Activated CD4-positive, CD25-positive, alpha-beta regulatory T cell treated with anti-CD3 and anti-CD28 coated beads, Interleukin-2, amount 50 U/mL, for 24 hours (primary cell): Measurements from ENCODE around the gene NME7.

Experiments
- ATAC-seq, 2 donors: fragments of 150-1000 bp; cut with Tn5 transposase; one replicate each; pipeline ENCODE4 v1.10.0; 2021; ENCODE audit warnings: mild to moderate bottlenecking in 1 of 2, moderate library complexity in 1 of 2

NME7 gene

GRCh38 chr1:169105087-169105433 lies 262.5 kb downstream of the NME7 start:
- ATAC-seq: no peak

DNA sequence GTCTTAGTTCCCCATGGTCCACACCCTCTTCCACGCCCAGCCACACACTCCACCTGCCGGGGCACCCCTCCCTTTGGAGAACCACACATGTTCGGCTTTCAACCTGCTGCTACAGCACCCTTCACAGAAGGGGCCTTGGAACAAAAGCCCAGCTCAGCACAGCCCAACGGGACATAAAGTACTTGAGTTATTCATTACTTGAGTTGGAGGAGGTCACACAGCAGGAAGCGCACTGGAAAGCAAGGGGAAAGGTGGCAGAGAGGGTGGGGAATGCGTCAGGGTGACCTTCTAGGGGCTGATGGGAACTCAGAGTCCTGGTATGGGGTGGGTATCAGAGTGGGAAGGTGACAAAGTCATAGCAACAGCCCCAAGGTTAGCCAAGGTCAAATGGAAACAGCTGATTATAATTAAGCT lies 264.1 kb downstream of the NME7 start:
- no peak for ATAC-seq

DNA sequence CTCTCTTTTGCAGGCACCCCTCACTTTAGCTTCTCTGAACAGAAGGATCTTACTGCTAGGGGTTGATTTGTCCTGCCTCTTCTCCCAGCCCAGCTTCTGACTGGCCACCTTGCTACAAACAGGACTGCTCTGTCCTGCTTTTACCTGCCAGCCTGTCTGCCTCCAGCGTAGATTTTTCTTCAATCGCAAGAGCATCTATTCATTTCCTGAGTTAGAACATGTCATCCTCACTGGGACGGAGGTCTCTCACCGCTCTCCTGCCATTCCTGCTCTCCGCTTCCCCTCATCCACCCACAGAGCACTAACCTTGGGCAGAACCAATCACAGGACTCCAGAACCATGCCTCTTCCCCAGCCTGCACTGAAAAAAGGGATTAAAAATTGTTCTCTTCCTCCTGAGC lies 264.6 kb downstream of the NME7 start:
- no peak for ATAC-seq

DNA sequence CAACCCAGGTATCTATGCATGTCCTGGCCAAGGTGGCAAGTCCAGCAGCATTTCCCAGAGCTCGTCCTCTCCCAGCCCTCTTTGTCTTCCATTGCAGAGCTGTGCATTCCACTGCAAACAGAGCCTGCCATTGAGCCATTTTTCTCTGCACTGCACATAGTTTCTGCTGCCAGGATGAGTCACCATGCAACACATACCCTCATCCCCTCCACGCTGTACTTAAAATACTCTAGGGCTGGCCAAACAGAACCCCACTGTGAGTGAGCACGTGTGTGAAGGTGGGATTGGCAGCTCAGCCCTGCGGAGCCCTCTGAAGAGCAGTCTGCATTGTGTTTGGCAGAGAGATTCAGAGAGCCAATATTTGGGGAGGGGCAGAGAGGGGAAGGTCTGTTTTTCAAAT lies 265.0 kb downstream of the NME7 start:
- no peak for ATAC-seq

GRCh38 chr1:169100651-169101088 lies 266.9 kb downstream of the NME7 start:
- ATAC-seq: no peak

- ATAC-seq: no peak
Observed at GRCh38 chr1:169100208-169100607, 267.4 kb downstream of the NME7 start.

DNA sequence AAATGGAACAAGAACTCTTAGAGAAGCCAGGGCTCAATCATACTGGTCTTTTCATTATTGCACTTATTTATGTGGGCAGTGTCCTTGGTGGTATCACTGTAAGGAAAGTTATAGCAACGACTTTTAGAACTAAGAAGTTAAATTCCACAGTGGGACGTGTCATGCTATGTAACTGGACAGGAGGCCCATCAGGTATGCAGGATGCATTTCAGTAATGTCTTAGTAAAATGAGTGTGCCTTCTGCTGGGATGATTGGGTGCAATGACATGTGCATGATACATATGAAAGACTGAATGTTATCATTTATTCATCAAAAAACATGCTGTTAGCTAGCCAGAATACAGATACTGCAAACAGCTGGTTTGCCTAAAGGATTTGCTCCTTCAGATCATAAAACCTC lies 268.0 kb downstream of the NME7 start:
- no peak for ATAC-seq

GRCh38 chr1:169098380-169098779 lies 269.2 kb downstream of the NME7 start:
- ATAC-seq: no peak

- no peak for ATAC-seq
Observed at GRCh38 chr1:169094897-169095569, 272.6 kb downstream of the NME7 start.

GRCh38 chr1:169092399-169092798 lies 275.2 kb downstream of the NME7 start:
- ATAC-seq: no peak

- ATAC-seq: peak in 1 of 2 donors; percentile 24
Observed at GRCh38 chr1:169091480-169091941, 276.1 kb downstream of the NME7 start.

DNA sequence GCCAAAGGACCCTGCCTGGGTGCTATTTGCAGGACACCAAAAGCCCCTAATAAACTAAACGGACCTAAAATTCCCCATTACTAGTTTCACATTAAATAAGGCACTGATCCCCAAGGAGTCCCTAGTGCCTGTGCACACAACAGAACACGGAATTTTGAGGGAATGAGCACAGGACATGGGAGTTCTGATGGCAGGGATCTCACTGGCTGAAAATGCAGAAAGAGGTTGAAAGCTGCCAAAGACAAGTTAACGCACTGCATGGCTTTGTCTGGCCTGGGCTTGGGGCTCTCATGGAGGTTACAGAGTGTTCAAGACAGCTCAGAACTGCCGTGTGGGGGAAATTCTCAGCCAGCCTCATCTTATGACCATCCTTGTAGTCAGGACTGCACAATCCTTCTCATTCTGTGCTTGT lies 276.7 kb downstream of the NME7 start:
- ATAC-seq: peak in 1 of 2 donors; percentile 44

DNA sequence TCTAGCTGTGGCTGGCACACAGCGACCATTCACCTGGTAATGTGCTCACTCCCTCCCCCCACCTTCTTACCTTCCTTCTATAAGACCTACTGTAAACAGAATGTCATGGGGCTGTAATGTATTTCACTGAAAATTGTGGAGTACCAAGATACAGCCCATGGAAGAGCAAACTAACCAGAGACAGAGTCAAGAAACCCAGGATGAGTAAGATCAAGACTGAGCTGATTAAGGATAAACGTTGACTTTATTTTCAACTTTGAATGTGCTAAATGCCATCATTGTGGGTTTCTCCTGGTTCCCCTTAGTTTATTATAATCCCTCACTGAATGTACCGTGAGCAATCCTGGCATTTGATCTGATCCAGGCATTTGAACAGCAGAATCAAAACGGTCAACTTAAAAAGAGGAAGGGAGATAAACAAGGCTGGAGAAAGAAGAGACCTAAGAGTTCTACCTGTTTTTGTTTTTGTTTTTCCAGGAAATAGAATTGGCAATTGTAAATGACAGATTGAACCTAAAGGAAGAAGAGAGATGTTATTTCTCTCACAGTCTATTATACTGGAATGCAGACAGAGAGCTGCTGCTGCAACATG lies 277.2 kb downstream of the NME7 start:
- ATAC-seq: no peak

GRCh38 chr1:169089776-169090175 lies 277.8 kb downstream of the NME7 start:
- no peak for ATAC-seq

DNA sequence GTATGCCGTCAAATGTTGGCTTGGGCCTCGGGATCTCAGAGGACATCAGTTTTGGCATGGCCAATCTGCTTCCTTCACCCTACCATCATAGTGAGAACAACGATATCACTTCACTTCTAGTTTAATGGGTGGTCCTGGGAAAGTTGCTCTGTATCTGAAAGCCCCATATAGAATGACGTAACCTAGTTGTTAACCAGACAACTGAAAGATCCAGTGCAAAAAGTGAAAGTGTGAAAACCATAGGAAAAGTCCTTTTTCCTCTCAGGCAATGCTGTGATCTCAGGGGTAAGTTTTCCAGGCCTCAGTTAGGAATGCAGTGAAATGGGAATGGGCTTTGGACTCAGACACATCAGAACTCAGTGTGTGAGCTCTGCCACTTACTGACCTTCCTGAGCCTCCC lies 279.7 kb downstream of the NME7 start:
- ATAC-seq: no peak

DNA sequence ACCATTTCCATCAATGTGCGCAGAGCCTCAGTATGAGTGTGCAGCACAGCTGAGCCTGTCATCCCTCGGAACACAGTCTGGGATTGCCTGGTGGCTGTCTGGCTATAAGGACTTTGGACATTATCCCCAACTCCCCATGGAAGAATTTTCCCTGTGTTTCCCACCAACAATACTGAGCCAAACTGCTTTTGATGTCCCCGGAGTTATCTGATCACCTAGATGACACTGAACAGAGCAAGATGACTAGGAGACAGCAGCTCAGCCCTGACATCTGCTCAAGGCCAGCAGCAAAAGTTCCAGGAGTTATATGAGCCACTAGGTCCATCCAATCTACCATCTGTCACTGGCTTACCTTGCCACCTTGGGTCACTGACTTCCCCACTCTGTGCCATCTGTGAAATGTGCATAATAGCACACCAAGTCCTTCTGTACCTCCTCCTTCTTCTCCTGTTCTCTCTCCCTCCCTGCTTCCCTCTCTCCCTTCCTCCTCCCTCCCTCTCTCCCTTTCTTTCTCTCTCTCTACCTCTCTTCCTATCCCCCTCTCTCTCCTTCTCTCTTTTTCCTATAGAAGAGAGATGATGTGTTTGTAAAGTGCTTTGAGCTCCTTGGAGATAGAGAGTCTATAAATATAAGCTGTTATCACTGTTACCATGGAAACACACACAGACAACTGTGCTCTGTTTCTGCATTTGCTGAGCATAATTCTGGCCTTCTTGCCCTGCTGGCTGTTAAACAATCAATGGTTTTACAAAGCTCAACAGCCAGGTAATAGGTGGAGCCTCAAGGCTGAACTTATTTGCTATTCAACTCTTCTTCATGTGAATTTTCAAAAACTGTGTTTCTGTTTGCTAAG lies 280.8 kb downstream of the NME7 start:
- ATAC-seq: peak; percentile 10 to 30

- no peak for ATAC-seq
Observed at GRCh38 chr1:169085911-169086310, 281.7 kb downstream of the NME7 start.
